Measurements from ENCODE around the gene ELFN1.
A peak's percentile ranks its signal among the peaks of the same experiment; 100 is the strongest.
"Not testable (repeated sequence)": the region's sequence is repeated elsewhere in the genome, so short reads cannot be mapped to it uniquely, and the experiment has no call there.

The ELFN1 gene

GRCh38 chr7:1713502-1714484 is 43.7 kb downstream of the ELFN1 start:
- no peak for TF ChIP-seq Cebpa-rat (IDR thresholded peaks at IDR 0.05)
- Histone ChIP-seq H3K9me3 (peaks cover 14% of the 10 kb centered on the region), H3K27me3 (no peaks in the 10 kb centered on the region), H3K36me3 (peaks cover 18% of the 10 kb centered on the region), H4K20me1 (peaks cover 15% of the 10 kb centered on the region; the same call in 1 of the 2 replicates), H3K27ac (no peak overlapping the region), H3K9ac (no peak overlapping the region), H3K4me3 (no peak overlapping the region), H3K4me2 (peak overlapping the region; percentile 36), H3K4me1 (peaks cover 53% of the 10 kb centered on the region)

GRCh38 chr7:1714583-1715330 is 44.7 kb downstream of the ELFN1 start:
- H3K27ac ChIP-seq: no peak overlapping the region
- no peak overlapping the region; the same call in 1 of the 2 replicates for H3K4me2 ChIP-seq
- no peaks in the 10 kb centered on the region for H3K27me3 ChIP-seq
- peaks cover 53% of the 10 kb centered on the region for H3K4me1 ChIP-seq
- H3K9me3 ChIP-seq: peaks cover 5% of the 10 kb centered on the region
- peaks cover 15% of the 10 kb centered on the region; the same call in 1 of the 2 replicates for H4K20me1 ChIP-seq
- no peak for TF ChIP-seq Cebpa-rat (IDR thresholded peaks at IDR 0.05)
- H3K4me3 ChIP-seq: no peak overlapping the region
- H3K9ac ChIP-seq: no peak overlapping the region
- peaks cover 9% of the 10 kb centered on the region for H3K36me3 ChIP-seq

- no peaks in the 10 kb centered on the region for H3K27me3 ChIP-seq
- H3K4me2 ChIP-seq: peak overlapping the region; percentile 62
- H3K4me1 ChIP-seq: peaks cover 53% of the 10 kb centered on the region
- H3K9ac ChIP-seq: no peak overlapping the region
- no peaks in the 10 kb centered on the region for H3K9me3 ChIP-seq
- no peak for TF ChIP-seq Cebpa-rat (IDR thresholded peaks at IDR 0.05)
- no peak overlapping the region for H3K4me3 ChIP-seq
- H4K20me1 ChIP-seq: peaks cover 15% of the 10 kb centered on the region; the same call in 1 of the 2 replicates
- H3K36me3 ChIP-seq: peaks cover 7% of the 10 kb centered on the region; the same call in 1 of the 2 replicates
- no peak overlapping the region for H3K27ac ChIP-seq
Observed at GRCh38 chr7:1715331-1715625, 45.2 kb downstream of the ELFN1 start.

DNA sequence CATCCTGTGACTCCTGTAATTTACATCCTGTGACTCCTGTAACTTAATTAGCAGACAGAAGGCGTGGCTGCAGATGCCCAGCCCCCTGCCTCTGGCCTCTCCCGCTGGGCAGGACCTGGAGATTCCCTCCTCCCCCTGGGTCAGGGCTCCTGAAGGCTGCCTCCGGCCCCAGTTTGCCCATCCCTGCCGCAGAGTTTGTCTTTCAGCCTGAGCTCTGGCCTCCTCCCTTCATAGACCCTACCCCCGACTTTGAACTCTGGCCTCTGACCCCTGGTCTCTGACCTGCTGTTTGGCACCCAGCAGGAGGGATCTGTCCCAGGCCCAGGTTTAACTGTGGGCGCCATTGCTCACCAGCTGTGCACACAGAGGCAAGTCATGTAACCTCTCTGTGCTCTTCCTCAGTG is 45.6 kb downstream of the ELFN1 start:
- peaks cover 7% of the 10 kb centered on the region; the same call in 1 of the 2 replicates for H3K36me3 ChIP-seq
- H3K9me3 ChIP-seq: no peaks in the 10 kb centered on the region
- no peak overlapping the region for H3K27ac ChIP-seq
- TF ChIP-seq Cebpa-rat (IDR thresholded peaks at IDR 0.05): no peak
- no peak overlapping the region for H3K4me3 ChIP-seq
- H3K4me2 ChIP-seq: peak overlapping the region; percentile 62
- 0 out of 2 replicates have a peak overlapping the region, but pooled peaks have one; percentile 15 for H3K9ac ChIP-seq
- peaks cover 53% of the 10 kb centered on the region for H3K4me1 ChIP-seq
- H4K20me1 ChIP-seq: peaks cover 15% of the 10 kb centered on the region; the same call in 1 of the 2 replicates
- H3K27me3 ChIP-seq: no peaks in the 10 kb centered on the region

- H4K20me1 ChIP-seq: peaks cover 15% of the 10 kb centered on the region; the same call in 1 of the 2 replicates
- peaks cover 50% of the 10 kb centered on the region for H3K4me1 ChIP-seq
- peaks cover 7% of the 10 kb centered on the region; the same call in 1 of the 2 replicates for H3K36me3 ChIP-seq
- 0 out of 2 replicates have a peak overlapping the region, but pooled peaks have one; percentile 15 for H3K9ac ChIP-seq
- no peak for TF ChIP-seq Cebpa-rat (IDR thresholded peaks at IDR 0.05)
- H3K27ac ChIP-seq: 0 out of 2 replicates have a peak overlapping the region, but pooled peaks have one; percentile 26
- H3K4me2 ChIP-seq: peak overlapping the region; percentile 62
- H3K27me3 ChIP-seq: no peaks in the 10 kb centered on the region
- no peak overlapping the region for H3K4me3 ChIP-seq
- no peaks in the 10 kb centered on the region for H3K9me3 ChIP-seq
Observed at GRCh38 chr7:1716263-1717094, 46.4 kb downstream of the ELFN1 start.

DNA sequence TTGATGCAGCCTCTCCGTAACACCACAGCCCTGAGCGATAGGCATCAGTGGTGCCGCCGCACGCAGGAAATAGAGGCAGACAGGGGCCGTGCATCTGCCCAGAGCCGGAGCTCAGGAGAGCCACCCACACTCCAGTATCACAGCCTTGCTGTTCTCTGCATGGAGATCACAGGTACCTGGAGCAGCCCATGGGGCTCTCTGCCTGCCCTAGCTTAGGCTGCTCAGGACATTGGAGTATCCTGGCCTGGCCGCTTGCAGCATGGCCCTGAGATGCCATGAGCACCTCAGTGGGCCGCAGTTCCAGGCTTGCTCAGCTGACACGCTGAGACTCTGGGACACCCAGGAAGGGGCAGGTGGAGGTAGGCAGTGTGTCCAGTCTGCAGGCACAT is 47.0 kb downstream of the ELFN1 start:
- Histone ChIP-seq H3K4me3 (no peak overlapping the region), H3K36me3 (peaks cover 7% of the 10 kb centered on the region; the same call in 1 of the 2 replicates), H3K4me2 (0 out of 2 replicates have a peak overlapping the region, but pooled peaks have one; percentile 62), H4K20me1 (peaks cover 11% of the 10 kb centered on the region; the same call in 1 of the 2 replicates), H3K27ac (no peak overlapping the region), H3K4me1 (peaks cover 43% of the 10 kb centered on the region), H3K9me3 (no peaks in the 10 kb centered on the region), H3K27me3 (no peaks in the 10 kb centered on the region), H3K9ac (no peak overlapping the region)
- no peak for TF ChIP-seq Cebpa-rat (IDR thresholded peaks at IDR 0.05)

DNA sequence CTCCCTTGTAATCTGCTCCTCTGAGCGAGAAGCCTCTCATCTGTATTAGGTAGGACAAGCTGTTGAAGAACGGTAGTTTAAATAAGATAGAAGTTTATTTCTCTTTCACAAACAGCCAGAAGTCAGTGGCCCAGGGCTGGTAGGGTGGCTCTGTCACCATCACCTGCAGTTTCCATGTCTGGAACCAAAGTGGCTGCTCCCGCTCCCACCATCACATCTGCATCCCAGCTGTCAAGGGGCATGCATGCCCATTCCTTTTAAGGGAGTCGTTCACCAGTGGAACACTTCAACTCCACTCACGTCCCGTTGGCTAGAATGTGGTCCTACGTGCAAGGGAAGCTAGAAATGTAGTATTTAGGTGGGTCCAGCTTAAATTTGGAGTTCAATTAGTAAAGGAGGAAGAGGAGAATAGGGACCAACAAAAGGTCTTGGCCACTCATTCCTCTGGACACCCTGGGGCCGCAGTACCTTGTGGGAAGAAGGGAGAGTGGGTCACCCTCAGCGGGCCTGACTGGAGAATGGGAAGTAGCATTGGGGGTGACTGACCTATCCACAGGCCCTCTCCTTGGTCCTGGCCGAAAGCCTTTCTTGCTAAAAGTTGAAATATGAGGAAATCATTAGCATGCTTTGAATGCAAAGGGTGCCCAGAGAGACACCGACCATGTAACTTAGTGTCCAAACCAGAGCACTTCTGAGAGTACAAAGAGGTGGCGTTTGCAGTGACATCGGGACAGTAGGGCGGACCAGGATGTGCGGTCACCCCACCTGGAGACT is 48.0 kb downstream of the ELFN1 start:
- no peak overlapping the region for H3K4me2 ChIP-seq
- H4K20me1 ChIP-seq: peaks cover 11% of the 10 kb centered on the region; the same call in 1 of the 2 replicates
- H3K36me3 ChIP-seq: peaks cover 7% of the 10 kb centered on the region; the same call in 1 of the 2 replicates
- TF ChIP-seq Cebpa-rat (IDR thresholded peaks at IDR 0.05): no peak
- H3K4me1 ChIP-seq: peaks cover 33% of the 10 kb centered on the region
- no peak overlapping the region for H3K9ac ChIP-seq
- no peaks in the 10 kb centered on the region for H3K9me3 ChIP-seq
- H3K27me3 ChIP-seq: no peaks in the 10 kb centered on the region
- no peak overlapping the region for H3K27ac ChIP-seq
- H3K4me3 ChIP-seq: no peak overlapping the region

- not testable (repeated sequence) for H3K9ac ChIP-seq, H3K27ac ChIP-seq, H3K4me2 ChIP-seq, H3K27me3 ChIP-seq, H3K9me3 ChIP-seq, H3K36me3 ChIP-seq, H3K4me3 ChIP-seq
- Histone ChIP-seq H3K4me1 (peaks cover 26% of the 10 kb centered on the region), H4K20me1 (peaks cover 11% of the 10 kb centered on the region; the same call in 1 of the 2 replicates)
Observed at GRCh38 chr7:1718850-1719249, 48.8 kb downstream of the ELFN1 start.

- not testable (repeated sequence) for H3K27ac ChIP-seq, H3K9ac ChIP-seq, H3K9me3 ChIP-seq, H3K4me3 ChIP-seq, H3K4me2 ChIP-seq, H3K36me3 ChIP-seq, H3K27me3 ChIP-seq
- Histone ChIP-seq H4K20me1 (peaks cover 11% of the 10 kb centered on the region; the same call in 1 of the 2 replicates), H3K4me1 (peaks cover 22% of the 10 kb centered on the region)
Observed at GRCh38 chr7:1719256-1719655, 49.2 kb downstream of the ELFN1 start.

All from BLaER1 (cell line).